CD14-positive monocyte (primary cell): ENCODE data around the gene CNTN6. TPM values are rescaled to one million over a fixed set of nuclear protein-coding genes. Genes with fewer than 3 reads are reported as not detected.

Experiments used
- DNase-seq, 3 donors: peaks; one replicate each; pipeline ENCODE4 v3.0.0-alpha.2; 2011 to 2022
- H2AFZ ChIP-seq: 2 replicates; pipeline ENCODE4 v1.6.0; 2012; ENCODE audit warnings: mild to moderate bottlenecking, low read depth, low read length, inconsistent platforms; ENCODE audit not compliant: insufficient read depth, poor library complexity, severe bottlenecking
- H3K27ac ChIP-seq, 2 donors: 1 replicate in 1 of 2; 2 replicates in 1 of 2; pipeline ENCODE4 v1.5.1; 2012 to 2013; ENCODE audit warnings: low read length in 2 of 2, control low read depth in 1 of 2, inconsistent platforms in 1 of 2, low read depth in 1 of 2, mild to moderate bottlenecking in 1 of 2
- H3K27me3 ChIP-seq, 2 donors: one replicate each; pipeline versions ENCODE4 v1.6.0 to v1.6.1; 2011 to 2013; ENCODE audit warnings: low read length in 2 of 2; ENCODE audit not compliant: control insufficient read depth in 2 of 2, insufficient read depth in 2 of 2
- H3K36me3 ChIP-seq, 2 donors: replicated peaks in 1 of 2; 1 replicate in 1 of 2; 2 replicates in 1 of 2; pipeline versions ENCODE4 v1.5.1 to v1.6.1; 2012 to 2013; ENCODE audit warnings: low read length in 2 of 2, control low read depth in 1 of 2, inconsistent platforms in 1 of 2, mild to moderate bottlenecking in 1 of 2; ENCODE audit not compliant: insufficient read depth in 2 of 2, control insufficient read depth in 1 of 2
- H3K4me1 ChIP-seq, 2 donors: 1 replicate in 1 of 2; 2 replicates in 1 of 2; pipeline versions ENCODE4 v1.5.1 to v1.6.1; 2012 to 2013; ENCODE audit warnings: low read length in 2 of 2, control low read depth in 1 of 2, inconsistent platforms in 1 of 2, mild to moderate bottlenecking in 1 of 2, moderate library complexity in 1 of 2; ENCODE audit not compliant: insufficient read depth in 2 of 2, control insufficient read depth in 1 of 2
- H3K4me2 ChIP-seq: replicated peaks from 2 replicates; pipeline ENCODE3; 2012; ENCODE audit warnings: low read length, moderate library complexity, mild to moderate bottlenecking; ENCODE audit not compliant: poor library complexity, severe bottlenecking; ENCODE audit errors: extremely low read depth
- H3K4me3 ChIP-seq, 3 experiments: fragments of 200-600 bp in 1 of 3; sonication (generic) in 1 of 3; replicated peaks in 1 of 3; 1 replicate in 2 of 3; 2 replicates in 1 of 3; pipeline ENCODE4 v1.5.1; 2011 to 2013; ENCODE audit warnings: low read length in 3 of 3, mild to moderate bottlenecking in 3 of 3, control low read depth in 2 of 3, low read depth in 2 of 3, inconsistent platforms in 1 of 3, moderate library complexity in 1 of 3
- H3K79me2 ChIP-seq: 2 replicates; pipeline ENCODE4 v1.6.0; 2012; ENCODE audit warnings: mild to moderate bottlenecking, control low read depth, inconsistent platforms, low read length, moderate library complexity; ENCODE audit not compliant: insufficient read depth
- H3K9ac ChIP-seq: 2 replicates; pipeline ENCODE4 v1.6.0; 2017; ENCODE audit warnings: low read length, mild to moderate bottlenecking; ENCODE audit not compliant: insufficient read depth, poor library complexity, severe bottlenecking
- H3K9me3 ChIP-seq, 2 donors: replicated peaks in 1 of 2; 1 replicate in 1 of 2; 2 replicates in 1 of 2; pipeline versions ENCODE4 v1.5.1 to v1.6.1; 2012 to 2013; ENCODE audit warnings: low read length in 2 of 2, control low read depth in 1 of 2; ENCODE audit not compliant: control insufficient read depth in 1 of 2, insufficient read depth in 1 of 2
- H4K20me1 ChIP-seq: 2 replicates; pipeline ENCODE4 v1.6.0; 2012; ENCODE audit warnings: mild to moderate bottlenecking, low read length, control low read depth, moderate library complexity; ENCODE audit not compliant: insufficient read depth
- H3K27ac Mint-ChIP-seq, 7 donors: one replicate each; pipeline ENCODE4 v1.8.0; 2020; ENCODE audit warnings: mild to moderate bottlenecking in 7 of 7, mixed read lengths in 7 of 7, moderate library complexity in 6 of 7, inconsistent platforms in 2 of 7
- H3K27me3 Mint-ChIP-seq, 3 donors: one replicate each; pipeline ENCODE4 v1.8.0; 2021 to 2022; ENCODE audit warnings: low read depth in 3 of 3, mild to moderate bottlenecking in 3 of 3, mixed read lengths in 3 of 3, moderate library complexity in 3 of 3, inconsistent platforms in 1 of 3
- H3K36me3 Mint-ChIP-seq, 2 donors: one replicate each; pipeline ENCODE4 v1.8.0; 2020; ENCODE audit warnings: mixed read lengths in 2 of 2, inconsistent platforms in 1 of 2, mild to moderate bottlenecking in 1 of 2
- H3K4me1 Mint-ChIP-seq: one replicate; pipeline ENCODE4 v1.8.0; 2020; ENCODE audit warnings: mild to moderate bottlenecking, mixed read lengths
- H3K4me3 Mint-ChIP-seq, 2 donors: one replicate each; pipeline ENCODE4 v1.8.0; 2020; ENCODE audit warnings: mild to moderate bottlenecking in 2 of 2, mixed read lengths in 2 of 2, moderate library complexity in 1 of 2
- H3K9me3 Mint-ChIP-seq, 7 donors: one replicate each; pipeline ENCODE4 v1.8.0; 2020 to 2022; ENCODE audit warnings: mixed read lengths in 7 of 7, mild to moderate bottlenecking in 6 of 7, moderate library complexity in 6 of 7, inconsistent platforms in 2 of 7
- CTCF ChIP-seq: fragments of 200-600 bp; IDR thresholded peaks from one replicate; pipeline ENCODE4 v1.8.0; 2022; ENCODE audit warnings: antibody characterized with exemption, mild to moderate bottlenecking
- WGBS: methylation state at CpG from one replicate; pipeline ENCODE4 v1.1.5; 2013; ENCODE audit warnings: missing lambda C conversion rate; ENCODE audit not compliant: insufficient coverage; 5-methylcytosine and 5-hydroxymethylcytosine counted together
- intact Hi-C, 2 donors: fragments of 100-400 bp; cut with micrococcal nuclease; formaldehyde crosslinking; loops; one replicate each; pipeline versions ENCODE4 v1.15.0 to v1.15.1; 2023
- polyA plus RNA-seq, 3 donors: library from polyadenylated mRNA; depleted of rRNA in 1 of 3; unstranded in 2 of 3; stranded (reverse) in 1 of 3; fragments of 300-500 nt in 2 of 3; fragments of >200 nt in 1 of 3; fragmentation: Illumina TruSeq in 2 of 3; gene quantifications; 1 replicate in 2 of 3; 2 replicates in 1 of 3; pipeline ENCODE4 v1.2.3, GENCODE V29; 2012 to 2021

The CNTN6 gene
- polyA plus RNA-seq, 3 donors, result not detected

GRCh38 chr3:1197051-1197450, 104.2 kb downstream of the CNTN6 start:
- WGBS, result no CpG with 5 or more reads among the region's 2 CpGs
- Histone ChIP-seq H3K4me1 (no peaks in the 10 kb centered on the region), H3K4me2 (no peak overlapping the region), H3K27me3 (no peaks in the 10 kb centered on the region), H3K36me3 (no peaks in the 10 kb centered on the region), H3K79me2 (no peaks in the 10 kb centered on the region), H3K9ac (no peak overlapping the region), H3K9me3 (peaks cover 1 to 8% of the 10 kb centered on the region in 2 donors), H2AFZ (no peak overlapping the region), H4K20me1 (no peaks in the 10 kb centered on the region), H3K4me3 (no peak overlapping the region), H3K27ac (no peak overlapping the region)
- no peak for DNase-seq
- Mint-ChIP-seq H3K27ac (no peak overlapping the region), H3K27me3 (no peaks in the 10 kb centered on the region), H3K9me3 (peaks cover 1 to 28% (median 5%) of the 10 kb centered on the region in 7 donors), H3K36me3 (no peaks in the 10 kb centered on the region), H3K4me1 (no peaks in the 10 kb centered on the region), H3K4me3 (no peak overlapping the region)
- intact Hi-C loops, result no loop called here
- no peak for TF ChIP-seq CTCF

- H3K9me3 ChIP-seq, result peaks cover 2 to 8% of the 10 kb centered on the region in 2 donors
- Mint-ChIP-seq H3K4me3 (no peak overlapping the region), H3K36me3 (no peaks in the 10 kb centered on the region), H3K27ac (no peak overlapping the region), H3K4me1 (no peaks in the 10 kb centered on the region), H3K9me3 (peaks cover 3 to 21% (median 6%) of the 10 kb centered on the region in 7 donors), H3K27me3 (no peaks in the 10 kb centered on the region)
- no peaks in the 10 kb centered on the region for H3K36me3 ChIP-seq
- no peak overlapping the region for H3K9ac ChIP-seq
- H3K4me1 ChIP-seq, result no peaks in the 10 kb centered on the region
- H3K27ac ChIP-seq, result no peak overlapping the region
- H3K4me2 ChIP-seq, result no peak overlapping the region
- H3K27me3 ChIP-seq, result no peaks in the 10 kb centered on the region
- no peak overlapping the region for H3K4me3 ChIP-seq
- 100% methylated on average over 1 of the region's 1 CpG for WGBS
- no peak for DNase-seq
- no peaks in the 10 kb centered on the region for H4K20me1 ChIP-seq
- no peaks in the 10 kb centered on the region for H3K79me2 ChIP-seq
- H2AFZ ChIP-seq, result no peak overlapping the region
- intact Hi-C loops, result no loop called here
- no peak for TF ChIP-seq CTCF
Measured at GRCh38 chr3:1200371-1200770, 107.5 kb downstream of the CNTN6 start.
